Endothelial cell of umbilical vein (primary cell): ENCODE measurements around the gene MCTP2. TPM values are rescaled to one million over a fixed set of nuclear protein-coding genes. Genes with fewer than 3 reads are reported as not detected.

Experiments used
- BruUV-seq: library from RNA; stranded (reverse); fragments of 400-500 nt; replicated peaks from 2 replicates; lab custom pipeline; 2021; lab: Mats Ljungman, UMichigan
- CTCF ChIA-PET: fragments of 300-600, 350-600 bp; sonication (Branson Sonifier 250); formaldehyde crosslinking; loops from one replicate; lab custom pipeline; 2021; ENCODE audit warnings: antibody characterized with exemption, inconsistent platforms; lab: Charles Lee
- POLR2A ChIA-PET: fragments of 300-600, 350-600 bp; sonication (Branson Sonifier 250); formaldehyde crosslinking; loops from one replicate; lab custom pipeline; 2021; ENCODE audit warnings: antibody characterized with exemption, inconsistent platforms; lab: Charles Lee
- DNase-seq: peaks from one replicate; pipeline ENCODE4 v3.0.0-alpha.2; 2011; ENCODE audit warnings: low read depth, low spot score
- FAIRE-seq: peaks from 2 replicates; lab custom pipeline; 2011; peaks lifted over from hg19 to GRCh38; lab: Jason Lieb, UNC
- H2AFZ ChIP-seq: 2 replicates; pipeline ENCODE4 v1.6.0; 2012; ENCODE audit warnings: low read depth, low read length, control low read depth, inconsistent platforms
- H3K27ac ChIP-seq: 2 replicates; pipeline ENCODE4 v1.5.1; 2011; ENCODE audit warnings: low read depth, mild to moderate bottlenecking, control low read depth, low read length, moderate library complexity; ENCODE audit not compliant: insufficient read depth
- H3K27me3 ChIP-seq, 2 experiments: 2 replicates each; pipeline versions ENCODE4 v1.6.0 to v1.6.1; 2011; ENCODE audit warnings: low read length in 2 of 2, mixed read lengths in 1 of 2; ENCODE audit not compliant: control insufficient read depth in 2 of 2, insufficient read depth in 2 of 2
- H3K36me3 ChIP-seq, 2 experiments: 2 replicates in 1 of 2; 3 replicates in 1 of 2; pipeline ENCODE4 v1.5.1; 2011; ENCODE audit warnings: low read length in 2 of 2, mild to moderate bottlenecking in 1 of 2, moderate library complexity in 1 of 2; ENCODE audit not compliant: control insufficient read depth in 2 of 2, insufficient read depth in 2 of 2; ENCODE audit errors: extremely low read depth in 1 of 2
- H3K4me1 ChIP-seq: 3 replicates; pipeline ENCODE4 v1.5.1; 2011; ENCODE audit warnings: mild to moderate bottlenecking, low read length; ENCODE audit not compliant: control insufficient read depth, insufficient read depth; ENCODE audit errors: extremely low read depth
- H3K4me2 ChIP-seq: 2 replicates; pipeline ENCODE4 v1.6.1; 2011; ENCODE audit warnings: low read length, control low read depth, mixed read lengths; ENCODE audit not compliant: insufficient read depth
- H3K4me3 ChIP-seq, 3 experiments: fragments of 200-600 bp in 1 of 3; sonication (generic), shearing (Covaris generic) in 1 of 3; replicated peaks in 1 of 3; 2 replicates each; pipeline ENCODE4 v1.5.1; 2011 to 2016; ENCODE audit warnings: control low read depth in 3 of 3, low read length in 3 of 3, mild to moderate bottlenecking in 2 of 3, inconsistent platforms in 1 of 3, low read depth in 1 of 3, moderate library complexity in 1 of 3; ENCODE audit not compliant: insufficient read depth in 1 of 3
- H3K79me2 ChIP-seq: 2 replicates; pipeline ENCODE4 v1.6.0; 2012; ENCODE audit warnings: low read length, inconsistent platforms; ENCODE audit not compliant: control insufficient read depth, insufficient read depth
- H3K9ac ChIP-seq: replicated peaks from 2 replicates; pipeline ENCODE3; 2011; ENCODE audit warnings: low read length, control low read depth; ENCODE audit not compliant: insufficient read depth; ENCODE audit errors: extremely low read depth
- H3K9me1 ChIP-seq: replicated peaks from 3 replicates; pipeline ENCODE4 v1.6.0; 2011; ENCODE audit warnings: mild to moderate bottlenecking, low read length; ENCODE audit not compliant: control insufficient read depth, insufficient read depth; ENCODE audit errors: extremely low read depth
- H3K9me3 ChIP-seq: replicated peaks from 2 replicates; pipeline ENCODE4 v1.5.1; 2012; ENCODE audit warnings: low read length, inconsistent platforms; ENCODE audit not compliant: control insufficient read depth, insufficient read depth
- H4K20me1 ChIP-seq: replicated peaks from 2 replicates; pipeline ENCODE3; 2011; ENCODE audit warnings: mild to moderate bottlenecking, low read length; ENCODE audit not compliant: control insufficient read depth, insufficient read depth; ENCODE audit errors: extremely low read depth
- CTCF ChIP-seq, 2 donors: IDR thresholded peaks; 1 replicate in 1 of 2; 2 replicates in 1 of 2; pipeline ENCODE4 v1.5.1; 2011; ENCODE audit warnings: low read length in 2 of 2, mild to moderate bottlenecking in 2 of 2, moderate library complexity in 2 of 2, control low read depth in 1 of 2, inconsistent platforms in 1 of 2, low read depth in 1 of 2; ENCODE audit not compliant: insufficient read depth in 1 of 2; ENCODE audit errors: extremely low read depth in 1 of 2
- EZH2 ChIP-seq: IDR thresholded peaks from 2 replicates; pipeline ENCODE4 v1.6.1; 2012; ENCODE audit warnings: borderline replicate concordance, low read depth, mild to moderate bottlenecking, moderate library complexity, low read length, inconsistent platforms; ENCODE audit not compliant: severe bottlenecking
- FOS ChIP-seq: IDR thresholded peaks from 2 replicates; pipeline ENCODE4 v1.6.1; 2011; ENCODE audit warnings: mild to moderate bottlenecking, low read length, moderate library complexity, borderline replicate concordance; ENCODE audit not compliant: insufficient read depth
- GATA2 ChIP-seq: IDR thresholded peaks from 2 replicates; pipeline ENCODE4 v1.7.0; 2011; ENCODE audit warnings: low read depth, mild to moderate bottlenecking, moderate library complexity, mixed read lengths, low read length; ENCODE audit not compliant: insufficient read length, insufficient read depth
- JUN ChIP-seq: IDR thresholded peaks from 2 replicates; pipeline ENCODE4 v1.6.1; 2011; ENCODE audit warnings: borderline replicate concordance, low read depth; ENCODE audit not compliant: insufficient read length, insufficient read depth
- MAX ChIP-seq: IDR thresholded peaks from 2 replicates; pipeline ENCODE4 v1.6.1; 2011; ENCODE audit not compliant: insufficient read depth, insufficient read length
- MYC ChIP-seq: IDR thresholded peaks from one replicate; pipeline ENCODE4 v1.6.1; 2011; ENCODE audit warnings: mild to moderate bottlenecking, low read depth, low read length
- POLR2A ChIP-seq: IDR thresholded peaks from 2 replicates; pipeline ENCODE4 v1.6.1; 2012; ENCODE audit warnings: low read depth, mild to moderate bottlenecking, control low read depth, low read length
- POLR2AphosphoS5 ChIP-seq: IDR thresholded peaks from 2 replicates; pipeline ENCODE4 v1.6.1; 2012; ENCODE audit warnings: low read depth, mild to moderate bottlenecking, control low read depth, low read length, moderate library complexity; ENCODE audit not compliant: insufficient read depth
- dilution Hi-C: fragments of 300-500 bp; cut with MboI; formaldehyde crosslinking; loops from one replicate; pipeline ENCODE4 v1.15.0; 2019; ENCODE audit warnings: low sequenced_read_pairs; ENCODE audit not compliant: extremely low pct_ligation_motif_present
- intact Hi-C: fragments of 100-400 bp; cut with micrococcal nuclease; formaldehyde crosslinking; loops from one replicate; pipeline ENCODE4 v1.10.0; 2022
- polyA plus RNA-seq, 4 experiments: library from polyadenylated mRNA; depleted of rRNA in 3 of 4; stranded (reverse) in 3 of 4; unstranded in 1 of 4; fragments of >200 nt; gene quantifications; 2 replicates each; pipeline versions ENCODE4 v1.2.1 to v1.2.3, GENCODE V29; 2011 to 2012; ENCODE audit warnings: missing spikeins in 1 of 4
- total RNA-seq: library from RNA; stranded (reverse); gene quantifications from 2 replicates; pipeline ENCODE4 v1.2.3, GENCODE V29; 2021

MCTP2 gene
- total and polyA plus RNA-seq, 2 donors (not counting 3 experiments of a cell fraction or from before 2014, with no cell fraction given) = 0.01 to 0.75 TPM

- BruUV-seq = no TSS peak
- no peak overlapping the region for H3K4me2 ChIP-seq
- ChIA-PET POLR2A (no interaction called here), CTCF (no interaction called here)
- no peaks in the 10 kb centered on the region for H3K79me2 ChIP-seq
- no peak for FAIRE-seq
- no peak overlapping the region for H3K27ac ChIP-seq
- dilution Hi-C loops (no loop called here), intact Hi-C loops (no loop called here)
- H3K27me3 ChIP-seq = no peaks in the 10 kb centered on the region
- TF ChIP-seq MAX = no peak
- no peak for TF ChIP-seq JUN
- TF ChIP-seq POLR2A = no peak
- TF ChIP-seq POLR2AphosphoS5 = no peak
- TF ChIP-seq FOS = no peak
- TF ChIP-seq MYC = no peak
- TF ChIP-seq GATA2 = no peak
- TF ChIP-seq CTCF (IDR thresholded peaks at IDR 0.05; ENCODE audit: extremely low read depth in 1 of 2, insufficient read depth in 1 of 2, low read depth in 1 of 2, low read length in 2 of 2) = no peak
- TF ChIP-seq EZH2 = no peak
- no peaks in the 10 kb centered on the region for H4K20me1 ChIP-seq
- no peaks in the 10 kb centered on the region for H3K4me1 ChIP-seq
- no peak overlapping the region for H3K9ac ChIP-seq
- no peaks in the 10 kb centered on the region for H3K36me3 ChIP-seq
- H3K9me3 ChIP-seq = no peaks in the 10 kb centered on the region
- H3K4me3 ChIP-seq = no peak overlapping the region
- no peaks in the 10 kb centered on the region for H3K9me1 ChIP-seq
- H2AFZ ChIP-seq = no peak overlapping the region
- no peak for DNase-seq
These were observed 139.6 kb downstream of the MCTP2 start for GRCh38 chr15:94370936-94371285.
